ENCODE results near the gene TCF7L2.

The TCF7L2 gene

DNA sequence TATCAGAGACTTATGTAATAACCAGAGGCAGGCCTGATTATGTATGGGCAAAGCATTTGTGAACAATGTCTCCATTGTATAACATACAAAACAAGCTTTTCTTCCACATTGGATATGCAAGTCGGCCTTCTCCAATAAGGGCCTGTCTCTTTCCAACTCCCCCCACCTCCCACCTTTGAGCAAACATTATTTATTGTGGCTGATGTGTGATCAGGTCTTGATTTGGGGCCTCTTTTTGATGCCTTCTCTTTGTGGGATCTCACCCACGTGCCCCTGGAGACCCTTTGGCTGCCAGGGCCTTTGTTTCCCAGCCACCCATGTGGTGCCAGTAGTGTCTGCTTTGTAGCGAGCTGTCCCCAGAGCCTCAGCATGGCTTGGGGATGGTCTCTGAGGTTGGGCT is 53.0 kb downstream of the TCF7L2 start:
- Histone ChIP-seq H3K4me3 (ENCODE audit: control insufficient read depth in 1 of 7, extremely low read depth in 1 of 7, insufficient read depth in 4 of 7, low read depth in 2 of 7, low read length in 6 of 7) (no peak overlapping the region), H3K36me3 (ENCODE audit: control insufficient read depth in 4 of 4, insufficient read depth in 4 of 4, low read length in 3 of 4) (peaks cover 0 to 5% (median 1%) of the 10 kb centered on the region in 4 experiments), H3K27me3 (replicated peaks in 2 of 5; ENCODE audit: control insufficient read depth in 4 of 5, insufficient read depth in 5 of 5, low read length in 4 of 5) (no peaks in the 10 kb centered on the region), H3K4me1 (ENCODE audit: control extremely low read depth in 1 of 4, control insufficient read depth in 4 of 4, insufficient read depth in 4 of 4, low read length in 3 of 4) (peaks cover 0 to 9% (median 3%) of the 10 kb centered on the region in 4 experiments), H3K27ac (ENCODE audit: insufficient read depth in 1 of 2, low read depth in 1 of 2, low read length in 2 of 2, poor library complexity in 1 of 2, severe bottlenecking in 2 of 2) (no peak overlapping the region), H3K9me3 (ENCODE audit: control extremely low read depth in 1 of 5, control insufficient read depth in 4 of 5, insufficient read depth in 2 of 5, low read depth in 1 of 5, low read length in 4 of 5) (no peaks in the 10 kb centered on the region)
- ChIA-PET POLR2A (no interaction called here), CTCF (no interaction called here)
- 100% methylated on average over 2 of the region's 3 CpGs for WGBS (ENCODE audit: insufficient coverage)
- DNase-seq: no peak

DNA sequence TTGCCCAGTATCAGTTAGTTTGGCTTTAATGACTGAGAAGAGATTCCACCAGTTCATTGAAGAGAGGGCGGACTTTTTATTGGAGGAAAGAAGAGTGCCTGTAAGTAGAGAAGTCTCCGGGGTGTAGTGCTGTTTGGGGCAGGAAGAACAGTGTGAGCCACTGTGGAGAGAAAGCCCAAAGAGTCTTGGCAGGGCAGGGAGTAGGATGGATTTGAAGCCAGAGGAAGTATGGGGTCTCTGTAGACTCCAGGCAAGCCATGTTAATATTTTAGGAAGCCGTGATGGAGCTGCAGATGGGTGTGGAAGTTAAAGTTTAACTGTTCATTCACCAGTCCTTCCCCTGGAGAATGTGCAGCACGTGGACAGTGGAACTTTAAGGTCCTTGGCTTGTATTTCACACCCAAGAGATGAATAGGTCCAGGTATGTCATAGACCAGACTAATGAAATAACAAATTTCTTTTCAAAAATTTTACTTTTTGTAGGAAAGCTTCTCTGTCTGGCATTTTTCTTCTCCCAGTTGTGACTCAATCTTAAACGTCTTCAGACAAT is 54.1 kb downstream of the TCF7L2 start:
- POLR2A ChIA-PET: no interaction called here
- Histone ChIP-seq H3K4me3 (ENCODE audit: control insufficient read depth in 1 of 7, extremely low read depth in 1 of 7, insufficient read depth in 4 of 7, low read depth in 2 of 7, low read length in 6 of 7) (no peak overlapping the region), H3K27ac (ENCODE audit: insufficient read depth in 1 of 2, low read depth in 1 of 2, low read length in 2 of 2, poor library complexity in 1 of 2, severe bottlenecking in 2 of 2) (no peak overlapping the region), H3K27me3 (replicated peaks in 2 of 5; ENCODE audit: control insufficient read depth in 4 of 5, insufficient read depth in 5 of 5, low read length in 4 of 5) (no peaks in the 10 kb centered on the region), H3K4me1 (ENCODE audit: control extremely low read depth in 1 of 4, control insufficient read depth in 4 of 4, insufficient read depth in 4 of 4, low read length in 3 of 4) (peaks cover 0 to 9% (median 3%) of the 10 kb centered on the region in 4 experiments), H3K9me3 (ENCODE audit: control extremely low read depth in 1 of 5, control insufficient read depth in 4 of 5, insufficient read depth in 2 of 5, low read depth in 1 of 5, low read length in 4 of 5) (no peaks in the 10 kb centered on the region), H3K36me3 (ENCODE audit: control insufficient read depth in 4 of 4, insufficient read depth in 4 of 4, low read length in 3 of 4) (peaks cover 0 to 5% (median 1%) of the 10 kb centered on the region in 4 experiments)
- no peak for DNase-seq
- WGBS (ENCODE audit: insufficient coverage): 99% methylated on average over 5 of the region's 5 CpGs
- CTCF ChIA-PET: no interaction called here

DNA sequence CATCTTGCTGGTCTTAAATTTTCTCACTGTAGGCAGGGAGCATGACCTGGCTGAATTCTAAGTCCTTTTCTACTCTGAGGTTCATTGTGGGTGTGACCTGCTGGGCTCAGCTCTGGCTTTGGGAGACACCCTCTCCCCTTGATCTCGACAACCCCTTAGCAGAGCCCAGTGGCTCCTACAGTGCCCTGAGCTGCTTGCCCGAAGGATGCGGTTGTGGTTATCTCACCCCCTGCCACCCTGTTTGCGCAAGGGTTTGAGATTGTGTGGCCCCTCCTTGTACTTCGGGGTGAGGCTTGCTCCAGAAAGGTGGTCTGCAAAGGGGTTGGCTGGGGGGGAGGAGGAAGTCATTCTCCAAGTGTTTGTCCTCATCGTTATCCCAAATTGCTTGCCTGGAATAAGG is 55.3 kb downstream of the TCF7L2 start:
- no peak for DNase-seq
- CTCF ChIA-PET: no interaction called here
- Histone ChIP-seq H3K4me3 (ENCODE audit: control insufficient read depth in 1 of 7, extremely low read depth in 1 of 7, insufficient read depth in 4 of 7, low read depth in 2 of 7, low read length in 6 of 7) (no peak overlapping the region), H3K36me3 (ENCODE audit: control insufficient read depth in 4 of 4, insufficient read depth in 4 of 4, low read length in 3 of 4) (peaks cover 0 to 5% (median under 1%) of the 10 kb centered on the region in 4 experiments), H3K9me3 (ENCODE audit: control extremely low read depth in 1 of 5, control insufficient read depth in 4 of 5, insufficient read depth in 2 of 5, low read depth in 1 of 5, low read length in 4 of 5) (no peaks in the 10 kb centered on the region), H3K27ac (ENCODE audit: insufficient read depth in 1 of 2, low read depth in 1 of 2, low read length in 2 of 2, poor library complexity in 1 of 2, severe bottlenecking in 2 of 2) (no peak overlapping the region), H3K27me3 (replicated peaks in 2 of 5; ENCODE audit: control insufficient read depth in 4 of 5, insufficient read depth in 5 of 5, low read length in 4 of 5) (no peaks in the 10 kb centered on the region), H3K4me1 (ENCODE audit: control extremely low read depth in 1 of 4, control insufficient read depth in 4 of 4, insufficient read depth in 4 of 4, low read length in 3 of 4) (peaks cover 0 to 9% (median 3%) of the 10 kb centered on the region in 4 experiments)
- POLR2A ChIA-PET: interaction anchor here (0.6 kb wide), 1 partner anchor 21 kb away, joined by 5 read pairs; no protein-coding TSS in a partner anchor
- WGBS (ENCODE audit: insufficient coverage): 100% methylated on average over 1 of the region's 6 CpGs

DNA sequence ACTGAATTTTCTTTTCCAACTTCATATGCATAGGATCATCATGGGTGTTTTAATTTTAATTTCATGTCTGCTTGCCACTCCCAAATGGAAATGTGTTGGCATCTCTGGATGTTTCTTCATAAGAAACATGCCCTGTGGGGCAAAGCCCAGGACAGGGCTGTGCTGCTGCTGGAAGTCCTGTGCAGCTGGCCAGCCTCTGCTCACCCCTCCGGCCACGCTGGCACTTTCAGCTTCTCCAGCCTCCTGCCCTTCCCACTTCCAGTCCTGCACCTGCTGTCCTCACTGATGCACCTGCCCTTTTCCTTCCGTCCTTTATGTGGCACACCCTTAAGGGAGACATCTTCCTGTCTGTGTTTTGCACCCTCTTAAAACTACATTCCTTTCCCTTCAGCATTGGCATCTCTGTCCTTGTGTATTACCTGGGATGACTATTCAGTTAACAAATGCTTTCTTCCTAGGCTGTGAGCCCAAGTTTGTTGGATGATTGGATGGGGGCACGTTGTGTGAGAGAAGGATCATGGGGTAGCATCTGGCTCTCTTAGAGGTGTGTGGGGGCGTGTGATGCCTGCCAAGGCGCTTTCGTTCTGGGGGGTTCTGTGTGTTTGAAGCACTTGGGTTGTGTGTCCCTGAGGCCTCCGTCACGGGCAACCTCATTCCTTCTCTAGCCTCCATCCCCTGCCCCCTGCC is 56.8 kb downstream of the TCF7L2 start:
- 95% methylated on average over 4 of the region's 9 CpGs for WGBS (ENCODE audit: insufficient coverage)

DNA sequence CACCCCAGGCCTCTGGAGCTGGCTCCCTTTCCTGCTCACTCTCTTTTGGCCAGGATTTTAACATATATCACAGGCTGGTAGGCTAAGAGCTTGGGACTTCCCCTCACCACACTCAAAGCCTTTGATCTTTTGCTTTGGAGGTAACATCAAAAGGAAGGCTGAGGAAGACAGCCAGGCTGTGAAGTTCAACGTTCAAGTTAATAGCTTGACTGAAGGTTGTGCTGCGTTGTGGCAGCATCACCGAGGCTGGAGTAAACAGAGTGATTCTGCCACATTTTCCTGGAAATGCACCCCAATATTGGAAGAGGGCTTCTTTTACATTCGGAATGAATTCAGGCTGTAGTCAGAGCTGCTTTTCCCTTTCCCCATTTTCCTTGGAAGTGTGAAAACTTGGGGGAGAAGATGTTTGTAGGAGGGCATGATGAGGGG is 57.3 kb downstream of the TCF7L2 start:
- peak in 2 of 3 donors; percentile 22 to 26 for DNase-seq
- POLR2A ChIA-PET: no interaction called here
- no peaks in the 10 kb centered on the region for H3K9me3 ChIP-seq (ENCODE audit: control extremely low read depth in 1 of 5, control insufficient read depth in 4 of 5, insufficient read depth in 2 of 5, low read depth in 1 of 5, low read length in 4 of 5)
- H3K36me3 ChIP-seq (ENCODE audit: control insufficient read depth in 4 of 4, insufficient read depth in 4 of 4, low read length in 3 of 4): peaks cover 0 to 5% (median 2%) of the 10 kb centered on the region in 4 experiments
- no peaks in the 10 kb centered on the region for H3K27me3 ChIP-seq (replicated peaks in 2 of 5; ENCODE audit: control insufficient read depth in 4 of 5, insufficient read depth in 5 of 5, low read length in 4 of 5)
- H3K27ac ChIP-seq (ENCODE audit: insufficient read depth in 1 of 2, low read depth in 1 of 2, low read length in 2 of 2, poor library complexity in 1 of 2, severe bottlenecking in 2 of 2): no peak overlapping the region
- H3K4me3 ChIP-seq (ENCODE audit: control insufficient read depth in 1 of 7, extremely low read depth in 1 of 7, insufficient read depth in 4 of 7, low read depth in 2 of 7, low read length in 6 of 7): no peak overlapping the region
- peaks cover 0 to 11% (median 6%) of the 10 kb centered on the region in 4 experiments for H3K4me1 ChIP-seq (ENCODE audit: control extremely low read depth in 1 of 4, control insufficient read depth in 4 of 4, insufficient read depth in 4 of 4, low read length in 3 of 4)
- CTCF ChIA-PET: no interaction called here
- WGBS (ENCODE audit: insufficient coverage): 70% methylated on average over 4 of the region's 4 CpGs

More for the DNA sequence above, 56.8 kb downstream of the TCF7L2 start:
- Histone ChIP-seq H3K4me3 (ENCODE audit: control insufficient read depth in 1 of 7, extremely low read depth in 1 of 7, insufficient read depth in 4 of 7, low read depth in 2 of 7, low read length in 6 of 7) (no peak overlapping the region), H3K27me3 (replicated peaks in 2 of 5; ENCODE audit: control insufficient read depth in 4 of 5, insufficient read depth in 5 of 5, low read length in 4 of 5) (no peaks in the 10 kb centered on the region), H3K27ac (ENCODE audit: insufficient read depth in 1 of 2, low read depth in 1 of 2, low read length in 2 of 2, poor library complexity in 1 of 2, severe bottlenecking in 2 of 2) (no peak overlapping the region), H3K4me1 (ENCODE audit: control extremely low read depth in 1 of 4, control insufficient read depth in 4 of 4, insufficient read depth in 4 of 4, low read length in 3 of 4) (peaks cover 0 to 9% (median 3%) of the 10 kb centered on the region in 4 experiments), H3K36me3 (ENCODE audit: control insufficient read depth in 4 of 4, insufficient read depth in 4 of 4, low read length in 3 of 4) (peaks cover 0 to 5% (median 2%) of the 10 kb centered on the region in 4 experiments), H3K9me3 (ENCODE audit: control extremely low read depth in 1 of 5, control insufficient read depth in 4 of 5, insufficient read depth in 2 of 5, low read depth in 1 of 5, low read length in 4 of 5) (no peaks in the 10 kb centered on the region)
- ChIA-PET POLR2A (no interaction called here), CTCF (no interaction called here)
- no peak for DNase-seq

DNA sequence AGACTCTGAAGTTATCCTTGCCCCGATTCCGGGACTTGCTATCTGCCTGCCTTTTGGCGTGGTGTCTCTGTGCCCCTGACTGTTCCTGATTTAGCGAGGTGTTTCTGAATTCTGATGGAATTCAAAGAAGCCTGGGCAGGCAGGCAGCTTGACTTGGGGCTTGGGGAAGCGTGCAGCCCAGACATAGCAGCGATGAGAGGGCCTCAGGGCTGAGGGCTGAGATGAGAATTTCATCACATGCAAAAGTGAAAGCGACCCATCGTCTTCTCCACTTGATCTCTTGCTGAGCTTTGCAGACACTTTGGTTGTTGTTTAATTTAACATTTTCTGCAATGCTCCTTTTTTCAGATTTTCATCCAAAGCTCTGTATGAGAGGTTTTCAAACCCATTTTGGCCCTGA is 57.8 kb downstream of the TCF7L2 start:
- CTCF ChIA-PET: no interaction called here
- peak in 2 of 3 donors; percentile 30 for DNase-seq
- WGBS (ENCODE audit: insufficient coverage): 70% methylated on average over 7 of the region's 8 CpGs
- peaks cover 0 to 5% (median 2%) of the 10 kb centered on the region in 4 experiments for H3K36me3 ChIP-seq (ENCODE audit: control insufficient read depth in 4 of 4, insufficient read depth in 4 of 4, low read length in 3 of 4)
- no peaks in the 10 kb centered on the region for H3K27me3 ChIP-seq (replicated peaks in 2 of 5; ENCODE audit: control insufficient read depth in 4 of 5, insufficient read depth in 5 of 5, low read length in 4 of 5)
- H3K9me3 ChIP-seq (ENCODE audit: control extremely low read depth in 1 of 5, control insufficient read depth in 4 of 5, insufficient read depth in 2 of 5, low read depth in 1 of 5, low read length in 4 of 5): no peaks in the 10 kb centered on the region
- peaks cover 0 to 11% (median 7%) of the 10 kb centered on the region in 4 experiments for H3K4me1 ChIP-seq (ENCODE audit: control extremely low read depth in 1 of 4, control insufficient read depth in 4 of 4, insufficient read depth in 4 of 4, low read length in 3 of 4)
- H3K4me3 ChIP-seq (ENCODE audit: control insufficient read depth in 1 of 7, extremely low read depth in 1 of 7, insufficient read depth in 4 of 7, low read depth in 2 of 7, low read length in 6 of 7): no peak overlapping the region
- H3K27ac ChIP-seq (ENCODE audit: insufficient read depth in 1 of 2, low read depth in 1 of 2, low read length in 2 of 2, poor library complexity in 1 of 2, severe bottlenecking in 2 of 2): no peak overlapping the region
- POLR2A ChIA-PET: interaction anchor here (0.8 kb wide), 1 partner anchor 46 kb away, joined by 3 read pairs; no protein-coding TSS in a partner anchor

All from common myeloid progenitor, CD34-positive (primary cell).